NCI-H2081 (cell line): Measurements from ENCODE around the gene RELT.

Experiments used
- DNase-seq, 2 experiments: peaks; one replicate each; lab custom pipeline; 2025; lab: John Stamatoyannopoulos, UW

The RELT gene

GRCh38 chr11:73376160-73376802 lies at the start of gene RELT:
TSS of gene RELT (plus strand) at chr11:73376399. CDS start at chr11:73389137, 12,738 bp downstream.
- DNase-seq = peak; percentile 81 to 87

GRCh38 chr11:73326929-73327811 lies 49.0 kb upstream of the RELT start:
- no peak for DNase-seq

GRCh38 chr11:73327812-73328364 lies 48.3 kb upstream of the RELT start:
- no peak for DNase-seq

- DNase-seq = no peak
Observed at GRCh38 chr11:73330569-73331093, 45.6 kb upstream of the RELT start.

GRCh38 chr11:73331138-73331916 lies 44.9 kb upstream of the RELT start:
- DNase-seq = no peak

GRCh38 chr11:73333173-73333572 lies 43.0 kb upstream of the RELT start:
- no peak for DNase-seq

- no peak for DNase-seq
Observed at GRCh38 chr11:73333640-73334383, 42.4 kb upstream of the RELT start.

- no peak for DNase-seq
Observed at GRCh38 chr11:73334384-73335203, 41.6 kb upstream of the RELT start.

- peak; percentile 62 to 71 for DNase-seq
Observed at GRCh38 chr11:73335204-73335923, 40.8 kb upstream of the RELT start.

GRCh38 chr11:73337846-73338245 lies 38.4 kb upstream of the RELT start:
- no peak for DNase-seq

- no peak for DNase-seq
Observed at GRCh38 chr11:73338279-73338678, 37.9 kb upstream of the RELT start.

- no peak for DNase-seq
Observed at GRCh38 chr11:73340164-73340563, 36.0 kb upstream of the RELT start.

- peak; percentile 22 to 47 for DNase-seq
Observed at GRCh38 chr11:73342633-73343032, 33.6 kb upstream of the RELT start.

GRCh38 chr11:73343076-73343873 lies 32.9 kb upstream of the RELT start:
- no peak for DNase-seq

- no peak for DNase-seq
Observed at GRCh38 chr11:73344191-73344607, 32.0 kb upstream of the RELT start.

- DNase-seq = no peak
Observed at GRCh38 chr11:73345481-73346160, 30.6 kb upstream of the RELT start.

- DNase-seq = no peak
Observed at GRCh38 chr11:73346186-73346935, 29.8 kb upstream of the RELT start.
